Left ventricle myocardium inferior (tissue), 1 donor: ENCODE data around the gene C1orf159. TPM values are rescaled to one million over a fixed set of nuclear protein-coding genes. Genes with fewer than 3 reads are reported as not detected.

ENCODE experiments used
- DNase-seq: peaks from one replicate; pipeline ENCODE4 v3.0.0-alpha.2; 2020
- H3K27ac ChIP-seq: fragments of 200-600 bp; replicated peaks from 2 replicates; pipeline ENCODE4 v1.8.0; 2021
- H3K27me3 ChIP-seq: fragments of 200-600 bp; 2 replicates; pipeline ENCODE4 v1.8.0; 2021; ENCODE audit warnings: low read depth
- H3K36me3 ChIP-seq: fragments of 200-600 bp; 2 replicates; pipeline ENCODE4 v1.8.0; 2021
- H3K4me1 ChIP-seq: fragments of 200-600 bp; 2 replicates; pipeline ENCODE4 v1.8.0; 2021
- H3K4me3 ChIP-seq: fragments of 200-600 bp; 2 replicates; pipeline ENCODE4 v1.8.0; 2021; ENCODE audit warnings: mild to moderate bottlenecking, moderate library complexity
- H3K9me3 ChIP-seq: fragments of 200-600 bp; replicated peaks from 2 replicates; pipeline ENCODE4 v1.8.0; 2021
- intact Hi-C: fragments of 100-400 bp; cut with micrococcal nuclease; formaldehyde crosslinking; loops from one replicate; pipeline ENCODE4 v1.11.0; 2022
- total RNA-seq: library from RNA; stranded (reverse); fragmentation: NEBNext Ultra II Directional; extraction: Animal tissue kit (Norgen Biotek cat#: 25700); gene quantifications from one replicate; pipeline ENCODE4 v1.2.1, GENCODE V29; 2021
- TF ChIP-seq, protein P1 (sequence below): fragments of 200-600 bp; IDR thresholded peaks from 2 replicates; pipeline ENCODE4 v1.8.0; 2021; ENCODE audit warnings: antibody characterized with exemption, mild to moderate bottlenecking, borderline replicate concordance
- donor health status: DM: no; HTN: yes; CAD: no; lungs with severe emphysema.

Gene C1orf159
- total RNA-seq, 1 donor from 2014 or later: 3.8 TPM

GRCh38 chr1:1163538-1164070 is 47.7 kb upstream of the C1orf159 start:
- H3K9me3 ChIP-seq: no peaks in the 10 kb centered on the region
- H3K36me3 ChIP-seq: no peaks in the 10 kb centered on the region
- intact Hi-C loops: no loop called here
- TF ChIP-seq, protein P1, sequence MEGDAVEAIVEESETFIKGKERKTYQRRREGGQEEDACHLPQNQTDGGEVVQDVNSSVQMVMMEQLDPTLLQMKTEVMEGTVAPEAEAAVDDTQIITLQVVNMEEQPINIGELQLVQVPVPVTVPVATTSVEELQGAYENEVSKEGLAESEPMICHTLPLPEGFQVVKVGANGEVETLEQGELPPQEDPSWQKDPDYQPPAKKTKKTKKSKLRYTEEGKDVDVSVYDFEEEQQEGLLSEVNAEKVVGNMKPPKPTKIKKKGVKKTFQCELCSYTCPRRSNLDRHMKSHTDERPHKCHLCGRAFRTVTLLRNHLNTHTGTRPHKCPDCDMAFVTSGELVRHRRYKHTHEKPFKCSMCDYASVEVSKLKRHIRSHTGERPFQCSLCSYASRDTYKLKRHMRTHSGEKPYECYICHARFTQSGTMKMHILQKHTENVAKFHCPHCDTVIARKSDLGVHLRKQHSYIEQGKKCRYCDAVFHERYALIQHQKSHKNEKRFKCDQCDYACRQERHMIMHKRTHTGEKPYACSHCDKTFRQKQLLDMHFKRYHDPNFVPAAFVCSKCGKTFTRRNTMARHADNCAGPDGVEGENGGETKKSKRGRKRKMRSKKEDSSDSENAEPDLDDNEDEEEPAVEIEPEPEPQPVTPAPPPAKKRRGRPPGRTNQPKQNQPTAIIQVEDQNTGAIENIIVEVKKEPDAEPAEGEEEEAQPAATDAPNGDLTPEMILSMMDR: no peak
- H3K4me1 ChIP-seq: peaks cover 3% of the 10 kb centered on the region
- peaks cover 86% of the 10 kb centered on the region for H3K27me3 ChIP-seq
- H3K27ac ChIP-seq: no peak overlapping the region
- H3K4me3 ChIP-seq: no peak overlapping the region
- no peak for DNase-seq

DNA sequence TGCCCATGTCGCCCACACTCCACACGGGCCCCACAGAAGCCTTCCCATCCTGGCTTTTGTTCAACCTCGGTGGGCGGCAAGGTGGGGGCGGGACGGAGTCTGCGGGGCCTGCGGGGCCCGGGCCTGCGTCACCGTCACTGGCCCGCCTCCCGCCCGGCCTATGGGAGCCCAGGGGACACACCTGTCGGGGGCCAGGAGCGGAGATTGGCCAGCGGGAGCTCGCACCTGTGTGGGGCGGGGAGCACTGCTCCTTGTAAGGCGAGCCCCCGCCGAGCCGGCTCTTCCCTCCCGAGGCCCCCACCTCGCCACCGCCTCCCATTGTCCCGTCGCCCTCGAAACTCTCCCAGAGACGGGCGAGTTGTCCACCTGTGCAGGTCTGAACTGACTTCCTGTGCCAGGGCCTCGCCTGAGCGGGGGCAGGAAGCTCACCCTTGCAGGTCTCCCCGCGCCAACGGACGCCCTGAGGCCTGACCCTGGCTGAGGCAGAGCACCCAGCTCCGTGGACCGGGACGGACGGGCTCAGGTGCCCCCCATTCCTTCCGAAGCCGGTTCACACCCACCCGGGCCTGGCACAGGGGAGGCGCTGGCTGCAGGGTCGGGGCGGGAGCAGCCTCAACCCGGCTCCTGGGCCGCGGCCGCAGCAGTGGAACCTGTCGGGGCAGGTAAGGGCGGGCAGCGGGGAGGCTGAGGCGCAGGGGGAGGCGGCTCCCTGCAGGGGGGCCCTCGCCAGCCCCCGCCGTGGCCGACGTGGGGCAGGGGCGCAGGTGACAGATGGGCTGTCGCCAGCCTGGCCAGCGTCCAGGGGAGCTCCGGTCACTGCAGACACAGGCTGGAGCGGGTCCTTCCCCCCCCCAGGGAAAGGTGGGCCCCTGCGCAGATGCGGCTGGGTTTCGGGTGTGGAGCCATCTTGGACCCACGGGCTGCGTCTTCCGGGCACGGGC is 47.0 kb upstream of the C1orf159 start:
- intact Hi-C loops: no loop called here
- Histone ChIP-seq H3K4me1 (peaks cover 10% of the 10 kb centered on the region), H3K27ac (no peak overlapping the region), H3K36me3 (no peaks in the 10 kb centered on the region), H3K27me3 (peaks cover 78% of the 10 kb centered on the region), H3K4me3 (no peak overlapping the region), H3K9me3 (no peaks in the 10 kb centered on the region)
- DNase-seq: no peak
- TF ChIP-seq, protein P1: no peak

DNA sequence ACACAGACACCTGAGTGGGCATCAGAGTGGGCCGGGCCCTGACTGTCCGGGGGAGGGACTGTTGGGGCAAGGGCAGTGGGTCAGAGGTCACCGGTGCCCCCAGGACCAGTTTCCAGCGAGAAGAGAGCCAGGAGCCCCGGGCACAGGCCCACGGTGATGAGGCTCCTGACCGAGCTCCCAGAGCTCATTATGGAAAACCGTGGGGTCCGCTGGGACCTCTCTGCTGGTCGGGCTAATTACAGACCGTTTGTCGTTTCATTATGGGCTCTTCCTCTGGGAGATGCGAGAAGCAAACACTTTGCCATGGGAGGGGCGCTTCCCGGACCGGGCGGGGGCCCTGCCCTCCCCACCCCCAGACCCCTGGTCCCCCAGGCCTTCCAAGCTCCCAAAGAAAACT is 45.8 kb upstream of the C1orf159 start:
- peaks cover 67% of the 10 kb centered on the region for H3K27me3 ChIP-seq
- no peak overlapping the region for H3K27ac ChIP-seq
- DNase-seq: no peak
- H3K4me3 ChIP-seq: no peak overlapping the region
- H3K36me3 ChIP-seq: no peaks in the 10 kb centered on the region
- H3K9me3 ChIP-seq: no peaks in the 10 kb centered on the region
- TF ChIP-seq, protein P1: no peak
- peaks cover 15% of the 10 kb centered on the region for H3K4me1 ChIP-seq
- intact Hi-C loops: no loop called here

- Histone ChIP-seq H3K36me3 (no peaks in the 10 kb centered on the region), H3K4me1 (peaks cover 15% of the 10 kb centered on the region), H3K9me3 (no peaks in the 10 kb centered on the region), H3K27me3 (peaks cover 62% of the 10 kb centered on the region), H3K27ac (no peak overlapping the region), H3K4me3 (no peak overlapping the region)
- TF ChIP-seq, protein P1: no peak
- intact Hi-C loops: no loop called here
- DNase-seq: no peak
Measured at GRCh38 chr1:1161078-1161682, 45.3 kb upstream of the C1orf159 start.

- Histone ChIP-seq H3K4me1 (peaks cover 15% of the 10 kb centered on the region), H3K4me3 (no peak overlapping the region), H3K9me3 (no peaks in the 10 kb centered on the region), H3K27ac (no peak overlapping the region), H3K36me3 (no peaks in the 10 kb centered on the region), H3K27me3 (peaks cover 54% of the 10 kb centered on the region)
- TF ChIP-seq, protein P1: no peak
- intact Hi-C loops: no loop called here
- no peak for DNase-seq
Measured at GRCh38 chr1:1160281-1160930, 44.5 kb upstream of the C1orf159 start.
